ENCODE measurements around the gene CASP6.

- no peak for TF ChIP-seq POLR2A (IDR thresholded peaks at IDR 0.05)
- no peak for TF ChIP-seq CTCF (IDR thresholded peaks at IDR 0.05)
- TF ChIP-seq EP300 (IDR thresholded peaks at IDR 0.05): no peak
Measured at GRCh38 chr4:109719604-109720003, 16.4 kb upstream of the CASP6 start.
